Fibroblast of skin of scalp (primary cell): ENCODE measurements around the gene DOCK8.

Source experiments
- DNase-seq: peaks from one replicate; pipeline ENCODE4 v3.0.0-alpha.2; 2013

Gene DOCK8

DNA sequence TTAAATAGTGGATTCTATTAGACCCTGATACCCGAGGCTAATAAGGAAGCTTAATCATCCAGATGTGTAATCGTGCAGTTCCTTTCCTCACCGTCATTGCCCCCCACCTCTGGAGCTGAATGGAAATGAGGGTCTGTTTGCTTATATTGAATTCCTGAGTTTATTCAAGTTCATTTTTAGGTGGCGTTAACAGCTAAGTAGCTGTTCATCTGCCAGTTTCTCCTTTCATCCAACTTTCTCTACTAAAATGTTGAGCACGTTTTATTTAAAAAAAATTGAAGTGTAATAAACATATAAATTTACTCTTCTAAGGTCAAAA, 291.0 kb downstream of the DOCK8 start:
- DNase-seq, result no peak

DNA sequence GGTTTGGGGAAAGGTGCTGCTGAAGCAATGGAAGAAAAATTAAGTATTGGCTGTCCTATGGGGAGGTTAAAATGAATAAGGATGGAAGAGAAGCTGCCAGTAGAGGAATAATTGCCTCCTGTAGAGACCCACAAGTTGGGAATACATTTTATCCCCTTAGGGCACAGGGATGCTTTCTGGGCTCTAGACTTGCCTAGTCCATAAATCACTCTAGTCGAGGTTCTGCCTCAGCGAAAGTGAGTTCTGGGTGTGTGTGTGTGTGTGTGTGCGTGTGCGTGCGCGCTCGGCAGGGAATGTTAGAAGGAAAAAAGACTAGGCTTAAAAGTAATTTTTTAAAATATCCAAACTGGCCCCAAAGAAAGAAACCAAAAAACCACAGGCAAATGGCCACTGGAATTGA, 291.6 kb downstream of the DOCK8 start:
- no peak for DNase-seq

DNA sequence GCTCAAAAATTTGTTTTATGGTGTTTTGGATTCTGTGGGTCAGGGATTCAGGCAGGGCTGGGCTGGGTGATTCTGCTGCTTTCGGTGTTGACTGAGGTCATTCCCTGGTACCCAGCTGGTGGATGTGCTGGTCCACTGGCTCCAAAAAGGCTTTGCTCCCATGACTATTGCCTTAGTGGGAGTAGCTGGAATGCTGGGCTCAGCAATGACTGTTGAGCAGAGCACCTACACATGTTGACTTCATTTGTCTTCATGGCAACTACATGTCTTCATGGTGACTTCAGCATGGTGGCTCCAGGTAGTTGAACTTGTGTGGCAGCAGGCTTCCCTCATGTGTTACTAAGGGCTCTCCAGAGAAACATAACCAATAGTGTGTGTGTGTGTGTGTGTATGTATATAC, 297.2 kb downstream of the DOCK8 start:
- no peak for DNase-seq

GRCh38 chr9:512555-513272, 298.0 kb downstream of the DOCK8 start:
- DNase-seq, result no peak
